Spinal cord (tissue), 10 donors: ENCODE results near the gene INO80D. TPM values are rescaled to one million over a fixed set of nuclear protein-coding genes. Genes with fewer than 3 reads are reported as not detected.

ENCODE experiments used
- DNase-seq, 6 donors: peaks; one replicate each; pipeline versions ENCODE4 v3.0.0 to v3.0.0-alpha.2; 2013 to 2015; ENCODE audit warnings: low spot score in 6 of 6, low read depth in 4 of 6
- H3K27ac ChIP-seq: one replicate; pipeline ENCODE4 v1.5.1; 2013; ENCODE audit warnings: low read depth, low read length, control low read depth
- H3K27me3 ChIP-seq: one replicate; pipeline ENCODE4 v1.6.1; 2013; ENCODE audit warnings: low read length; ENCODE audit not compliant: control insufficient read depth, insufficient read depth
- H3K36me3 ChIP-seq: one replicate; pipeline ENCODE4 v1.6.1; 2013; ENCODE audit warnings: low read length; ENCODE audit not compliant: control insufficient read depth, insufficient read depth
- H3K4me1 ChIP-seq: one replicate; pipeline ENCODE4 v1.6.1; 2013; ENCODE audit warnings: low read length; ENCODE audit not compliant: control insufficient read depth, insufficient read depth
- H3K4me3 ChIP-seq: one replicate; pipeline ENCODE4 v1.5.1; 2013; ENCODE audit warnings: low read depth, low read length, control low read depth
- H3K9me3 ChIP-seq: one replicate; pipeline ENCODE4 v1.6.1; 2013; ENCODE audit warnings: low read length; ENCODE audit not compliant: control insufficient read depth, insufficient read depth
- WGBS: methylation state at CpG from one replicate; pipeline ENCODE4 v1.1.5; 2013; ENCODE audit warnings: missing lambda C conversion rate; ENCODE audit not compliant: insufficient coverage; 5-methylcytosine and 5-hydroxymethylcytosine counted together
- polyA plus RNA-seq, 2 donors: library from polyadenylated mRNA; unstranded; fragments of 120-200 nt; gene quantifications; one replicate each; pipeline ENCODE4 v1.2.1, GENCODE V29; 2013; ENCODE audit not compliant: insufficient read length in 2 of 2
- total RNA-seq, 2 donors: library from RNA; depleted of rRNA in 1 of 2; stranded (reverse); fragments of 120-200 nt in 1 of 2; fragments of >200 nt in 1 of 2; gene quantifications; one replicate each; pipeline versions ENCODE4 v1.2.3 to v1.2.4, GENCODE V29; 2013 to 2014
- donor health status: healthy.

INO80D gene
- total and polyA plus RNA-seq, 4 donors, result 6.6 to 24.3 (median 10.2) TPM

DNA sequence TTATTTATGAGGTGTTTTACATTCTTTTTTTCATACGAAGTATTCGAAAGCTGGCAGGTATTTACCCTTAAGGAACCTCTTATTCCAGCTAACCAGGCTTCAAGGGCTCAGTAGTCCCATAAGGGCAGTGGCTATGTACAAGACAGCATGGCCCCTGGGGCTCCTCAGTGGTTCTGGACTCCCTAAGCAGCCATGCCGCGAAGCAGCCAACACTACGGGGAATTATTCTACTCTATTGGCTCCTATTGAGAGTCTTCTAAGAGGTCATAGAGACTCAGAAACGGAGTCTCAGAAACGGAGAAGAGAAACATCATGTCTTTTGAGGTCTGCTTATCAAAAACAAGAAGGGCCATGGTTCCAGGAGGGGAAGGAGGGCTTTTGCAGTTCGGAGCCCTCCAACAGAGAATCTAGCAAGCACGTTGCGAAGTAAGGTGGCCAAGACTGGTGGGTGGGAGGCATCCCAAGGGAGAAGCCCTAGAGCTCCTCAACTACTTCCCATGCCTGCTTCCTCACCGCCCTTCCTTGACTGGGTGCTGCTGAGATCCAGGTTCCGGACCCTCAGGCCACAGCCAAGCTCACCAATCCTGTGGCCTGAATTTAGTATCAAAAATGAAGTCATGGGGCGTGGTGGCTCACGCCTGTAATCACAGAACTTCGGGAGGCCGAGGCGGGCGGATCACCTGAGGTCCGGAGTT lies 109.7 kb downstream of the INO80D start:
- Histone ChIP-seq H3K9me3 (no peaks in the 10 kb centered on the region), H3K27ac (no peak overlapping the region), H3K4me3 (no peak overlapping the region), H3K36me3 (no peaks in the 10 kb centered on the region), H3K27me3 (no peaks in the 10 kb centered on the region), H3K4me1 (no peaks in the 10 kb centered on the region)
- 96% methylated on average over 17 of the region's 19 CpGs for WGBS
- no peak for DNase-seq

DNA sequence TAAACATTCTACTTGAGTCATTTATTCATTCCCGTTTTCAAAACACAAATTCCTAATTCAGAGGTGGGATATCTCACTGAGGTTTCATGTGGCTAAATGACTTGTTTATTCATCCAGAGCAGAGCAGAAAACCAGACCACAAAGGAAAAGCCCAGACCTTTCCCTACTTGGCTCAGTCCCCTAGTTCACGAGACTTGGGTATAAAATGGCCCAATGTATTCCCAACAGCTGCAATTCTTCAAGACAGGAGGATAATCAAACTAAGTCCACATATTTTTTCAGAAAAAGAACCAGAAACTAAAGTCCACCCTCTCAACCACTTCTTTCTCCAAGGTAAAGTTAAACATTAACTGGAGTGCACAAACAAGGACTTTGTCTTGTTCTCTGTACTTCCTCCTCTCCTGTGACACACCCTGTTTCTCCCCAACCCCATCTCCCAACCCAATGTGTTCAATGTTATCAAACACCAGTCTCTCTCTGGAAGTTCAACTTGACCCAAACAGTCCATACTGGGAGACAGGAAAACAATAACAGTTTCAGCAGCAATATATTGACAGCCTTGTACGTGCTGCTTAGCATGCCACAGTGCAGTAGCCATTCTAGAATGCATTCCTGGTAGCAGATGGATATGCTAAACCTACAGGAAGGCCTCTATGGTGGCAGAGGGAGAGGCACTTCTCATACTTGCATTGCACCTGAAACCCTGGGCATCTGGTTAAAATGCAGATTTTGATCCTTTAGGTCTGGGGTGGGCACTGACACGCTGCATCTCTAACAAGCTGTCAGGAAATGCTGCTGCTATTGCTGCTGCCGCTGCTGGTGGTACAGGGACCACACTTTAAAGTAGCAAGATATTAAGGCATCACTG lies 110.7 kb downstream of the INO80D start:
- H3K4me1 ChIP-seq, result no peaks in the 10 kb centered on the region
- no peaks in the 10 kb centered on the region for H3K36me3 ChIP-seq
- 57% methylated on average over 4 of the region's 5 CpGs for WGBS
- no peak overlapping the region for H3K27ac ChIP-seq
- no peak for DNase-seq
- H3K4me3 ChIP-seq, result no peak overlapping the region
- H3K27me3 ChIP-seq, result no peaks in the 10 kb centered on the region
- no peaks in the 10 kb centered on the region for H3K9me3 ChIP-seq

DNA sequence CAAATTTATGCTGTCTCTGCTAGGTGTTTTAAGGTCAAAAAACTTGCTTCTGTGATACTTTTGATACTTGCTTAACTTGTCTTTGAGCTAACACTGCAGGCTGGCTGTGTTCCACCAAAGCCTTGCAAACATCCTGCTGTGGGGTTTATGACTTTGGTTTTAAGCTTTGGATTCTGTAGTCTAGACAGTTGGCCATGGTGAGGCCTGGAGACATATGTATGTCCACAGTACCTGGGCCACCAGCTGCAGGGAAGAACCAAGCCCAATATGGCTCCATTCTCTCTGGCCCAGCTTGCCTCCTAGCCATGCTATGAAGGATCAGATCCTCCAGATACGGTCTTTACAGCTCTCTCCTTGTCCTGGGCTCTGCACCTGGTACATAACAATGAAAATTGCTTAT lies 113.9 kb downstream of the INO80D start:
- DNase-seq, result no peak
- Histone ChIP-seq H3K4me1 (no peaks in the 10 kb centered on the region), H3K36me3 (no peaks in the 10 kb centered on the region), H3K4me3 (no peak overlapping the region), H3K27ac (no peak overlapping the region), H3K9me3 (no peaks in the 10 kb centered on the region), H3K27me3 (no peaks in the 10 kb centered on the region)
- 75% methylated on average over 1 of the region's 1 CpG for WGBS

DNA sequence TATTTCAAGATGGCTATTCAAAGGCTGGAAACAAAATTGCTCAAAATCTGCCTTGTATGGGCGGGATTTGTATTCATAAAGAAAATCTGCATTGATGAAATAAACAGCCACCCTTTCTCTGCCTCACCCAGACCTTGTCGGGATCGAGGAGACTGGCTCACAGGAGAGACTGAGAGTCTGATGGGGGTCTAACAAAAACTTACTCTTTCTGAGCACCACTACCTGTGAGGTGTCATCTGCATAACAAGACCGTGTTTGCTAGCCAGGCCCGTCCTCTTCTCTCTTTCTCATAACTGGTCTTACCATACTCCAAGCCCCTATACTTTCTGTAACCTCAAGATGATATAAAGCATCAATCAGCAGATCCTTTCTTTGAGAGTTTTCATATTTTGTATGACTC lies 115.6 kb downstream of the INO80D start:
- Histone ChIP-seq H3K27me3 (no peaks in the 10 kb centered on the region), H3K27ac (no peak overlapping the region), H3K9me3 (no peaks in the 10 kb centered on the region), H3K36me3 (no peaks in the 10 kb centered on the region), H3K4me3 (no peak overlapping the region), H3K4me1 (no peaks in the 10 kb centered on the region)
- DNase-seq, result no peak
- WGBS, result 58% methylated on average over 2 of the region's 5 CpGs

DNA sequence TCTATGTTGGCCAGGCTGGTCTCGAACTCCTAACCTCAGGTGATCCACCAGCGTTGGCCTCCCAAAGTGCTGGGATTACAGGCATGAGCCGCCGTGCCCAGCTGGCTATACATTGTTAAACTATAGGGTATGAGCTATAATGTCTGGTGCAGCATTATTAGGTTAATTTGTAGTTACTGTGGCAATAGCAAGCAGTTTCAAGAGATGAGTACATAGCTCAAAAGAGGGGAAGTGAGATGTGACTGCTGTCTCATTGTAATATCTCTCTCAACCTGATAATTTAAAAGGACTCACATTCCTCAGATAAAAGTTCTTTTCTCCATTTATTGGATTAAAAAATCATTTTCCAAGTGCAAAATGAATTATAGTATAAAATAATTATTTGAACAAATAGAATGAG lies 116.4 kb downstream of the INO80D start:
- H3K27me3 ChIP-seq, result no peaks in the 10 kb centered on the region
- no peak overlapping the region for H3K27ac ChIP-seq
- DNase-seq, result no peak
- H3K4me1 ChIP-seq, result no peaks in the 10 kb centered on the region
- no peaks in the 10 kb centered on the region for H3K9me3 ChIP-seq
- 92% methylated on average over 4 of the region's 4 CpGs for WGBS
- no peak overlapping the region for H3K4me3 ChIP-seq
- no peaks in the 10 kb centered on the region for H3K36me3 ChIP-seq

DNA sequence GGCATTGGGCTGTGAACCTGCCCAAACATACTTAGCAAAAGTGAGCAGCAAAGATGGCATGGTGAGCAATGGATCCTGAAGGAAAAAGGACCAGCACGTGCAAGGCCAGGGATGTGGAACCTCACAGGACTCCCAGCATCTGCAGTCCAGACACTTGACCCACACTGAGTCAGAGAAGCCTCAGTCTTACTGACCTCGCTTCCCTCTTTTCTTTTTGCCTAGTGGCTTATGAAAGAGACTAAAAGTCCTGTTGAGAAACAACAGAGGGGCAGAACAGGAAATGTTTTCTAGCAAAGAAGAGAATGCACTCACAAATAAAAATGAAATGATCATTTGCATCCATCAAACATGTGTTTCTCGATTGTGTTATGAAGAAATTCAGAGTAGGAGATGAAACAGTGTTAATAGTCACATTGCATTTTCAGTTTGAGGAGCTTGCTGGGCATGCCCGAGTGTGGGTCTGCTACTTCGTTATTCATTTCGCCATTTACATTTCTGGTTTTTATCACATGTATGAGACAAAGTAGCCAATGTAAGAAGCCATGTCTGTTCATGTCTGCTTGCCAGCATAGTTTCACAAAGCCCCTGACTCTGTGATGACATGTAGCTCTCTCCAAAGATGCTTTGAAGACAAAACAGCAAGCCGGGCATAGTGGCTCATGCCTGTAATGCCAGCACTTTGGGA lies 118.4 kb downstream of the INO80D start:
- WGBS, result 93% methylated on average over 5 of the region's 7 CpGs
- Histone ChIP-seq H3K4me1 (no peaks in the 10 kb centered on the region), H3K9me3 (no peaks in the 10 kb centered on the region), H3K36me3 (no peaks in the 10 kb centered on the region), H3K4me3 (no peak overlapping the region), H3K27ac (no peak overlapping the region), H3K27me3 (no peaks in the 10 kb centered on the region)
- no peak for DNase-seq

DNA sequence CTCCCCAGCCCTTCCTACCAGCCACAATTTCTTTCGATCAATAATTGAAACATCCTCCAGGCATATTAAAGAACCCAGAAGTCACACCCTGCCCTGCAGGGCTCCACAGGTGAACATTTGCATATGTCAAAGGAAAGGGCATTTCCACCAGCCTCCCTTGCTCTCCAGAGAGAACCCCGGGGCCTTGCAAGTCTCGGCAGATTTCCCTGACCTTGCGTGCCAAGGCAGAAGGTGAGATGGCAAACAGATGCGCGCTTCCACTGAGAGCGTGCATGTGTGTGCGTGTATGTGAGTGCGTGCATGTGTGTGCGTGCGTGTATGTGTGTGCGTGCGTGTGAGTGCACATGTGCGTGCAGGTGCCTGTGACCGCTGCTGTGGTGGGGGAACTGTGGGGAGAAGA lies 120.3 kb downstream of the INO80D start:
- H3K4me1 ChIP-seq, result no peaks in the 10 kb centered on the region
- no peak overlapping the region for H3K27ac ChIP-seq
- WGBS, result 88% methylated on average over 11 of the region's 15 CpGs

DNA sequence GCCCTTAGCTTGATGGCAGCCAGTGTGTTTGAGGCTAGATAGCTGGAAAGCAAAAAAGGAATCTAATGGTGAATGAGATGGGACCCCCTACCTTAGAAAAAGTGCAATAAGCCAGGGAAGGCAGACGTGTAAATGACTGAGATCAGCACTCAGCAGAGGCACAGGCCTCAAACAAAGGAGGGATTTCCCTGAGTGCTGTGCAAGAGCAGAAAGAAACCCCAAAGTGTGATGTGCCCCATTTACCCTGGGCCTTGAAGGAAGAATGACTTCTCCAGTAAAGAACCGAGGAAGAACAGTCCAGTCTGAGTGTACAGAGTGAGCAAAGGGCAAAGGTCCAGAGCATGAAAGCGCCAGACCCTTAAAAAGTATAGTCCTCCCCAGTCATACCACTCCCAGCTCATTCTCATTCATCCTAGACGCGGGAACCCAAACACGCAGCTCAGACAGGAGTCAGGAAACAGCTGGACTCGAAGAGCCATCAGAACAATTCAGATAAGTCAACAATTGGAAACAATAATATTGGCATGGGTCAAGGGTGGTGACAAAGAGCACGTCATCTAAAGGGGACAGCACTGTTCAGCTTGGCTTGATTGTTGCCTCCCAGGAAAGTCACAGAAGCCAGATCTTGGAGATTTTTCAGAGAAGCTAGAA lies 121.7 kb downstream of the INO80D start:
- WGBS, result 50% methylated on average over 1 of the region's 8 CpGs
- no peak for DNase-seq
- no peaks in the 10 kb centered on the region for H3K27me3 ChIP-seq
- H3K9me3 ChIP-seq, result no peaks in the 10 kb centered on the region
- no peaks in the 10 kb centered on the region for H3K36me3 ChIP-seq
- H3K4me3 ChIP-seq, result no peak overlapping the region
- H3K27ac ChIP-seq, result no peak overlapping the region
- H3K4me1 ChIP-seq, result no peaks in the 10 kb centered on the region

More for the DNA sequence above, 120.3 kb downstream of the INO80D start:
- H3K4me3 ChIP-seq, result no peak overlapping the region
- H3K27me3 ChIP-seq, result no peaks in the 10 kb centered on the region
- DNase-seq, result no peak
- H3K9me3 ChIP-seq, result no peaks in the 10 kb centered on the region
- H3K36me3 ChIP-seq, result no peaks in the 10 kb centered on the region

DNA sequence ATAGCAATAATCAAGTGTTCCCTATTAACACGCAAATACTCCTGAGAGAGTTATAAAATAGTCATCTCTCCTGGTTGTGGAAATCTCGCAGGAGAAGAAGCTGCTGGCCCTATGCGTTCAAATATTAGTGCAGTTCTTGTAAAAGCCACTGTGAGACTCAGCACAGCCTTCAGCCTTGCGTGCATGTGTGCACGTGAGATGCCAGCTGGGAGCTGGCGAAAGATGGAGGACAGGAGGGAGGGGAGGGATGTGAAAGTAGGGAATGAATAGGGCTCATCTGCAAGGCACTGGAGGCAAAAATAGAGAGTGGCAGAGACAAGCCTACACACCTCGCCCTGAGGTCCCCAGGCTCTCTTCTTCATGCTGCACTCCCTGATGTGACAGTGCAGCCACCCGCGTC lies 126.5 kb downstream of the INO80D start:
- H3K4me3 ChIP-seq, result no peak overlapping the region
- H3K27me3 ChIP-seq, result no peaks in the 10 kb centered on the region
- no peaks in the 10 kb centered on the region for H3K36me3 ChIP-seq
- H3K9me3 ChIP-seq, result no peaks in the 10 kb centered on the region
- H3K4me1 ChIP-seq, result no peaks in the 10 kb centered on the region
- H3K27ac ChIP-seq, result no peak overlapping the region
- 51% methylated on average over 5 of the region's 9 CpGs for WGBS
- DNase-seq, result peak in 4 of 6 donors; percentile 21 to 80 (median 46)
